GM10266 (cell line): ENCODE measurements around the gene PHLDA2.

ENCODE experiments used
- DNase-seq: peaks from one replicate; pipeline ENCODE4 v3.0.0; 2012; ENCODE audit errors: extremely low spot score
- CTCF ChIP-seq: IDR thresholded peaks from 2 replicates; pipeline ENCODE4 v1.5.1; 2012; ENCODE audit warnings: mild to moderate bottlenecking, low read depth; ENCODE audit not compliant: control insufficient read depth, insufficient read depth; ENCODE audit errors: missing control alignments

PHLDA2 gene

GRCh38 chr11:2964782-2965181 lies 35.6 kb upstream of the PHLDA2 start:
- no peak for DNase-seq
- no peak for TF ChIP-seq CTCF

GRCh38 chr11:2963761-2964160 lies 34.5 kb upstream of the PHLDA2 start:
- DNase-seq: no peak
- no peak for TF ChIP-seq CTCF

- DNase-seq: no peak
- no peak for TF ChIP-seq CTCF
These were observed 34.0 kb upstream of the PHLDA2 start for GRCh38 chr11:2963112-2963754.

- DNase-seq: no peak
- TF ChIP-seq CTCF: no peak
These were observed 31.9 kb upstream of the PHLDA2 start for GRCh38 chr11:2961080-2961479.

- no peak for TF ChIP-seq CTCF
- no peak for DNase-seq
These were observed 30.9 kb upstream of the PHLDA2 start for GRCh38 chr11:2960139-2960538.

- no peak for TF ChIP-seq CTCF
These were observed 29.0 kb upstream of the PHLDA2 start for GRCh38 chr11:2958251-2958650.

GRCh38 chr11:2955906-2956476 lies 26.8 kb upstream of the PHLDA2 start:
- no peak for TF ChIP-seq CTCF
- DNase-seq: no peak

More at GRCh38 chr11:2958251-2958650, 29.0 kb upstream of the PHLDA2 start:
- no peak for DNase-seq
